LNCaP clone FGC (cell line): ENCODE measurements around the gene NME1.

ENCODE experiments used
- DNase-seq: peaks from one replicate; pipeline ENCODE4 v3.0.0-alpha.2; 2011; ENCODE audit warnings: low read depth
- H3K4me3 ChIP-seq: 2 replicates; pipeline ENCODE4 v1.5.1; 2011; ENCODE audit warnings: mild to moderate bottlenecking, low read depth, low read length, control low read depth
- TF ChIP-seq, protein P1 (sequence below): IDR thresholded peaks from 2 replicates; pipeline ENCODE4 v1.5.1; 2012; ENCODE audit warnings: mild to moderate bottlenecking; ENCODE audit not compliant: control insufficient read depth, insufficient read depth; ENCODE audit errors: extremely low read depth

Gene NME1

DNA sequence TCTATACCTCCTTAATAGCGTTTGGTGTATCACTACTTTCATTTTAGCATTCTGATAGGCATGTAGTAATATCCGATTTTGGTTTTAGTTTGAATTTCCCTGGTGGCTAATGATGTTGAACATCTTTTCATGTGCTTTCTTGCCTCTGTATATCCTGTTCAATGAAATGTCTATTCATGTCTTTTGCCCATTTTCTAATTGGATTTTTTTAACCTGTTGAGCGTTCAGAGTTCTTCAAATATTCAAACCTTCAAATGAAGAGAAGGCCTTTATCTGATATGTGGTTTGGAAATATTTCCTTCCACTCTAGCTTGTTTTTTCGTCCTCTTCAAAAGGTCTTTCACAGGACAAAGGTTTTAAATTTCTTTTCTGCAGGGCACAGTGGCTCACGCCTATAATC is 2.4 kb upstream of the NME1 start:
- no peak overlapping the region for H3K4me3 ChIP-seq
- TF ChIP-seq, protein P1, sequence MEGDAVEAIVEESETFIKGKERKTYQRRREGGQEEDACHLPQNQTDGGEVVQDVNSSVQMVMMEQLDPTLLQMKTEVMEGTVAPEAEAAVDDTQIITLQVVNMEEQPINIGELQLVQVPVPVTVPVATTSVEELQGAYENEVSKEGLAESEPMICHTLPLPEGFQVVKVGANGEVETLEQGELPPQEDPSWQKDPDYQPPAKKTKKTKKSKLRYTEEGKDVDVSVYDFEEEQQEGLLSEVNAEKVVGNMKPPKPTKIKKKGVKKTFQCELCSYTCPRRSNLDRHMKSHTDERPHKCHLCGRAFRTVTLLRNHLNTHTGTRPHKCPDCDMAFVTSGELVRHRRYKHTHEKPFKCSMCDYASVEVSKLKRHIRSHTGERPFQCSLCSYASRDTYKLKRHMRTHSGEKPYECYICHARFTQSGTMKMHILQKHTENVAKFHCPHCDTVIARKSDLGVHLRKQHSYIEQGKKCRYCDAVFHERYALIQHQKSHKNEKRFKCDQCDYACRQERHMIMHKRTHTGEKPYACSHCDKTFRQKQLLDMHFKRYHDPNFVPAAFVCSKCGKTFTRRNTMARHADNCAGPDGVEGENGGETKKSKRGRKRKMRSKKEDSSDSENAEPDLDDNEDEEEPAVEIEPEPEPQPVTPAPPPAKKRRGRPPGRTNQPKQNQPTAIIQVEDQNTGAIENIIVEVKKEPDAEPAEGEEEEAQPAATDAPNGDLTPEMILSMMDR = no peak
- DNase-seq = no peak

DNA sequence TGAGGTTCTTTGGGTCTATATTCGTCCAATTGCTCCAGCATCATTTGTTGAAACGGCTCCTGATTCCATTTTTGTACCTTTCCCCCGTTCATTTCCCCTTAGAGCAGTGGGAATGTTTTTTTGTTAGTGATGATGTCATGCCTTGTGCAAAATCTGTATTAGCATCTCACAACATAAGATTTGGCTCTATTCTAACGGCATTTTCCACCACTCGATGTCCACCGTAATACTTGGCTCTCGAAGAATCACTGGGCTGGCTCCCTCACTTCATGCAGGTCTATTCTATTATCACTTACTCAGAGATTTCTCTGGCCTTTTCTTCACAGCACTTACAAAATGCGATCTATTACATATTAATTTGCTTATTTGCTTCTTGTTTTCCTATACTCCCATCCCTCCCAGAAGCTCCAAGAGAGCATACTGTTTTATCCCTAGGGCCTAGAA is 571 bp upstream of the NME1 start:
- TF ChIP-seq, protein P1 = no peak
- peak overlapping the region; percentile 84 for H3K4me3 ChIP-seq
- no peak for DNase-seq

DNA sequence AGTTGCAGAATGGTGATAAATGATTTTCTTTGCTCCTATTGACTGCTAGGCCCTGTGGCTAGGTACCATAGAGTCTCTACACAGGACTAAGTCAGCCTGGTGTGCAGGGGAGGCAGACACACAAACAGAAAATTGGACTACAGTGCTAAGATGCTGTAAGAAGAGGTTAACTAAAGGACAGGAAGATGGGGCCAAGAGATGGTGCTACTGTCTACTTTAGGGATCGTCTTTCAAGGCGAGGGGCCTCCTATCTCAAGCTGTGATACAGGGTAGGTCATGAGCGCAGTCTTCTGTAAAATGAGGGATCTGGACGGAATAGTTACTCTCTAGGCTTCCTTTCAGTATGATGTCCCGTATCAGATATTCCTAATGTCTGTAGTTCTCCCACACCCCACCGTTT is 817 bp downstream of the NME1 start:
- no peak for DNase-seq
- peak overlapping the region; percentile 84 for H3K4me3 ChIP-seq
- TF ChIP-seq, protein P1 = no peak

DNA sequence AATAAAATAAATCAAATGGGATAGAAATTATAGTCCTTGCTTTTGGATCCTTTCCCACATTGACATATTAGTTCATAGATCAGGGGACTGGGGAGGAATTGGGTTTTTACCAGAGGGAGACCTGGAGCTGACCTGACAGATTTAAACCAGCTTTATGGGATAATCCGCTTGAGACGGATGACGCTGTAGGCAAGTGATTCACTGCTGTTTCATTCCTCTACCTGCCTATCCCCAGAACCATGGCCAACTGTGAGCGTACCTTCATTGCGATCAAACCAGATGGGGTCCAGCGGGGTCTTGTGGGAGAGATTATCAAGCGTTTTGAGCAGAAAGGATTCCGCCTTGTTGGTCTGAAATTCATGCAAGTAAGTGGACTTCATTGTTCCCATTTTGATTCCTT is 2.1 kb downstream of the NME1 start:
- DNase-seq = no peak
- H3K4me3 ChIP-seq = no peak overlapping the region; the same call in 1 of the 2 replicates
- TF ChIP-seq, protein P1 = no peak

DNA sequence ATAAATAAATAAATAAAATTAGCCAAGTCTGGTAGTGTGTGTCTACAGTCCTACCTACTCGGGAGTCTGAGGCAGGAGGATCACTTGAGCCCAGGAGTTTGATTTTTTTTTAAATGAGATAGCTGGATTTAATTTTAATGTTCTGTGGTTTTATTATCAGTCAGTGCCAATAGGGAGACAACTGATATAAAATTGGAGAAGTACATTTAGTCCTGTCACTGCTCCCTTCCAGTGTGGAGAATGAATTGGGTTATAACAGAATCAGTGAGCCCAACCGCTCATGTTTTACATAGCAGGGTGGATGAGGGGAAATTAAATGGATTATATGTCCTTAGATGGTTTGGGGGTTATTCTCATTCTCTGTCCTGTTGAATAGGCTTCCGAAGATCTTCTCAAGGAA is 6.2 kb downstream of the NME1 start:
- TF ChIP-seq, protein P1 = no peak
- no peak overlapping the region for H3K4me3 ChIP-seq
- DNase-seq = no peak

DNA sequence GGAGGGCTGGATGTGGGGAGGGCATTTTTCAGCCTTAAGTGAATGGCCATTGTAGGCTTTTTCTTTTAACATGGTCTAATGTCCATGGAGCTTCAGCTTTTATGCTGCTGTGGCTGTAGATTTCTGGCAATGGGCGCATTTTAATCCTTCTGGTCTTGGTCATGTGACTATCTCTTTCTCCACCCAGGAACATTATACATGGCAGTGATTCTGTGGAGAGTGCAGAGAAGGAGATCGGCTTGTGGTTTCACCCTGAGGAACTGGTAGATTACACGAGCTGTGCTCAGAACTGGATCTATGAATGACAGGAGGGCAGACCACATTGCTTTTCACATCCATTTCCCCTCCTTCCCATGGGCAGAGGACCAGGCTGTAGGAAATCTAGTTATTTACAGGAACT is 8.2 kb downstream of the NME1 start:
- DNase-seq = no peak
- TF ChIP-seq, protein P1 = no peak
- H3K4me3 ChIP-seq = no peak overlapping the region

DNA sequence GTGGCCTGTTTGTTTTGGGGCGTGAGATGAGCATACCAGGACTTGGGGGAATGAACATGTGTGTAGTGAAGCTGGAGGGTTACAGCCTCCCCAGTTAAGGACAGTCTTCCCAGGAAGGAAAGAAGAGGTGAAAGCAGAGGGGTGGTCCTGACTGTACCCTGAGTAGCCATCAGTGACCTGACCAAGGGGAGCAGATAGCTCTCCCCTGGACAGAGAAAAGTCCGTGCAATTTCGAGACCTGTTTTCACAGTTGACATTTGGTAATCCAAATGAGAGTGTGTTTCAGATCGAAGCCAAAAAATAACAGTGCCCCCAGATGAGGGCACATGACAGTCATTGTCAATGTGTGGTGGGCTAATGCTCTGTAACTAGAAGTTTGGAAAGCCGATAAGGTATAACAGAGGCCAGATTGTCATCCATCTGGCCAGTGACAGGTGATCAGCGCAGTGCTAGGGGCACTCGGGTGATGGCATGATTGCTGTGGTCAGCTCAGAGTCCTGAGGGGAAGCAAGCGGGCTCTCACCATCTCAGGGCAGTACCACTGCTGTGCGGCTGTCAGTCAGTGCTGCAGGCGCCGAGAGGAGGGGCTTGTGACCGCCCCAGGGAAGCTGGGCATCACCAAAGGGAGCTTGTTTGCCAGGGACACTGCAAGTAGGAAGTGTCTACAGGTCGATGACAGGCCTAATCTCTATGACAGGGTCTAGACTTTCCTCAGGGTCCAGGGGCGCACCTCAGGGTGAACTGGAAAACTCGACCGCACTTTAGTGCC is 11.7 kb downstream of the NME1 start:
- TF ChIP-seq, protein P1 = no peak
- no peak for DNase-seq
- peak overlapping the region; percentile 88 for H3K4me3 ChIP-seq
